Keratinocyte (primary cell): ENCODE results near the gene NEUROG3. TPM values are rescaled to one million over a fixed set of nuclear protein-coding genes. Genes with fewer than 3 reads are reported as not detected.

Experiments used
- DNase-seq: peaks from one replicate; pipeline ENCODE4 v3.0.0-alpha.2; 2011; ENCODE audit warnings: low read depth, missing footprints, low spot score
- FAIRE-seq: peaks from 2 replicates; lab custom pipeline; 2011; peaks lifted over from hg19 to GRCh38; lab: Jason Lieb, UNC
- H2AFZ ChIP-seq: 2 replicates; pipeline ENCODE4 v1.6.0; 2012; ENCODE audit warnings: low read length, control low read depth, inconsistent platforms; ENCODE audit not compliant: control insufficient read depth
- H3K27ac ChIP-seq: 2 replicates; pipeline ENCODE4 v1.5.1; 2011; ENCODE audit warnings: low read length; ENCODE audit not compliant: control insufficient read depth, insufficient read depth
- H3K27me3 ChIP-seq: 3 replicates; pipeline ENCODE4 v1.6.0; 2011; ENCODE audit warnings: low read length; ENCODE audit not compliant: control insufficient read depth, insufficient read depth; ENCODE audit errors: extremely low read depth
- H3K36me3 ChIP-seq, 2 experiments: 2 replicates in 1 of 2; 3 replicates in 1 of 2; pipeline ENCODE4 v1.5.1; 2011; ENCODE audit warnings: low read length in 2 of 2, mild to moderate bottlenecking in 1 of 2; ENCODE audit not compliant: control insufficient read depth in 2 of 2, insufficient read depth in 2 of 2; ENCODE audit errors: extremely low read depth in 1 of 2
- H3K4me1 ChIP-seq: 3 replicates; pipeline ENCODE4 v1.5.1; 2011; ENCODE audit warnings: low read length; ENCODE audit not compliant: control insufficient read depth, insufficient read depth; ENCODE audit errors: extremely low read depth
- H3K4me2 ChIP-seq: 3 replicates; pipeline ENCODE4 v1.6.0; 2011; ENCODE audit warnings: low read depth, low read length; ENCODE audit not compliant: control insufficient read depth, insufficient read depth; ENCODE audit errors: extremely low read depth
- H3K4me3 ChIP-seq, 3 experiments: fragments of 200-600 bp in 1 of 3; sonication (generic) in 1 of 3; 2 replicates in 2 of 3; 3 replicates in 1 of 3; pipeline ENCODE4 v1.5.1; 2011 to 2016; ENCODE audit warnings: low read length in 3 of 3, mild to moderate bottlenecking in 3 of 3, control low read depth in 2 of 3, inconsistent platforms in 1 of 3, low read depth in 1 of 3, mixed read lengths in 1 of 3, mixed run types in 1 of 3, moderate library complexity in 1 of 3; ENCODE audit not compliant: control insufficient read depth in 2 of 3, insufficient read depth in 2 of 3; ENCODE audit errors: extremely low read depth in 1 of 3
- H3K79me2 ChIP-seq: 2 replicates; pipeline ENCODE4 v1.6.0; 2012; ENCODE audit warnings: low read length; ENCODE audit not compliant: control insufficient read depth, insufficient read depth
- H3K9ac ChIP-seq: 3 replicates; pipeline ENCODE4 v1.6.0; 2011; ENCODE audit warnings: low read length; ENCODE audit not compliant: control insufficient read depth, insufficient read depth; ENCODE audit errors: extremely low read depth
- H3K9me1 ChIP-seq: 3 replicates; pipeline ENCODE4 v1.6.0; 2011; ENCODE audit warnings: low read length; ENCODE audit not compliant: control insufficient read depth, insufficient read depth; ENCODE audit errors: extremely low read depth
- H3K9me3 ChIP-seq: 2 replicates; pipeline ENCODE4 v1.5.1; 2012; ENCODE audit warnings: low read depth, low read length; ENCODE audit not compliant: control insufficient read depth
- H4K20me1 ChIP-seq: 3 replicates; pipeline ENCODE4 v1.6.0; 2011; ENCODE audit warnings: low read length; ENCODE audit not compliant: control insufficient read depth, insufficient read depth; ENCODE audit errors: extremely low read depth
- EZH2 ChIP-seq: IDR thresholded peaks from one replicate; pipeline ENCODE4 v1.6.1; 2012; ENCODE audit warnings: inconsistent platforms, mild to moderate bottlenecking, low read length, moderate library complexity
- dilution Hi-C: fragments of 300-500 bp; cut with MboI; formaldehyde crosslinking; loops from one replicate; pipeline ENCODE4 v1.7.0; 2020; ENCODE audit warnings: low sequenced_read_pairs; ENCODE audit not compliant: extremely low pct_ligation_motif_present
- polyA plus RNA-seq, 5 experiments: library from polyadenylated mRNA; depleted of rRNA in 3 of 5; stranded (reverse) in 3 of 5; stranded (forward) in 1 of 5; unstranded in 1 of 5; fragments of >200 nt; gene quantifications; 1 replicate in 1 of 5; 2 replicates in 3 of 5; 3 replicates in 1 of 5; pipeline versions ENCODE4 v1.2.1 to v1.2.3, GENCODE V29; 2011 to 2012; ENCODE audit warnings: missing spikeins in 2 of 5, low read depth in 1 of 5, low replicate concordance in 1 of 5
- TF ChIP-seq, protein P1 (sequence below), 3 experiments: IDR thresholded peaks in 1 of 3; conservative IDR thresholded peaks in 1 of 3; optimal IDR thresholded peaks in 1 of 3; 2 replicates in 2 of 3; 3 replicates in 1 of 3; pipeline versions ENCODE3 to v1.5.1; 2011; ENCODE audit warnings: low read length in 3 of 3, mild to moderate bottlenecking in 3 of 3, moderate library complexity in 2 of 3, control low read depth in 1 of 3, inconsistent platforms in 1 of 3; ENCODE audit not compliant: insufficient read depth in 2 of 3; ENCODE audit errors: extremely low read depth in 1 of 3

Gene NEUROG3
- polyA plus RNA-seq, 1 donor (not counting 4 experiments of a cell fraction or from before 2014, with no cell fraction given): not detected

DNA sequence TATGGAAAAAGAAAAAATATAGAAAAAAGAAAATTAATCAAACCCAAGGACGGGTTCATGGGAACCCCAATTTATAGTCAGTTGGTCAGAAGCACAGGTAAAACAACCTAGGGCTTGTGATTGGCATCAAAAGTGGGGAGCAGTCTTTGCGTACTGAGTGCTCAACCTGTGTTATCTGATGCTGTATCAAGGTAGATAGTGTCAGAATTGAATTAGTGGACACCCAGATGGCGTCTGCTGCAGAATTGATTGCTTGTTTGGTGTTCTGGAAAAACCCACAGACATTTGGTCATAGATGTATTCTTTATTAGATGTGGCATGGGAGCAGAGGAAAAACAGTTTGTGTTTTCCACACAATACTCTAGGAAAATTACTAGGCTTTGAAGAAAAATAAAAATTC lies 39.6 kb downstream of the NEUROG3 start:
- no peaks in the 10 kb centered on the region for H4K20me1 ChIP-seq
- dilution Hi-C loops: no loop called here
- no peaks in the 10 kb centered on the region for H3K9me1 ChIP-seq
- no peak overlapping the region for H3K4me3 ChIP-seq
- peaks cover 3% of the 10 kb centered on the region for H3K27me3 ChIP-seq
- no peaks in the 10 kb centered on the region for H3K79me2 ChIP-seq
- no peak overlapping the region for H3K27ac ChIP-seq
- H3K9me3 ChIP-seq: no peaks in the 10 kb centered on the region
- H3K36me3 ChIP-seq: no peaks in the 10 kb centered on the region
- TF ChIP-seq, protein P1, sequence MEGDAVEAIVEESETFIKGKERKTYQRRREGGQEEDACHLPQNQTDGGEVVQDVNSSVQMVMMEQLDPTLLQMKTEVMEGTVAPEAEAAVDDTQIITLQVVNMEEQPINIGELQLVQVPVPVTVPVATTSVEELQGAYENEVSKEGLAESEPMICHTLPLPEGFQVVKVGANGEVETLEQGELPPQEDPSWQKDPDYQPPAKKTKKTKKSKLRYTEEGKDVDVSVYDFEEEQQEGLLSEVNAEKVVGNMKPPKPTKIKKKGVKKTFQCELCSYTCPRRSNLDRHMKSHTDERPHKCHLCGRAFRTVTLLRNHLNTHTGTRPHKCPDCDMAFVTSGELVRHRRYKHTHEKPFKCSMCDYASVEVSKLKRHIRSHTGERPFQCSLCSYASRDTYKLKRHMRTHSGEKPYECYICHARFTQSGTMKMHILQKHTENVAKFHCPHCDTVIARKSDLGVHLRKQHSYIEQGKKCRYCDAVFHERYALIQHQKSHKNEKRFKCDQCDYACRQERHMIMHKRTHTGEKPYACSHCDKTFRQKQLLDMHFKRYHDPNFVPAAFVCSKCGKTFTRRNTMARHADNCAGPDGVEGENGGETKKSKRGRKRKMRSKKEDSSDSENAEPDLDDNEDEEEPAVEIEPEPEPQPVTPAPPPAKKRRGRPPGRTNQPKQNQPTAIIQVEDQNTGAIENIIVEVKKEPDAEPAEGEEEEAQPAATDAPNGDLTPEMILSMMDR (optimal IDR thresholded peaks at IDR 0.05 in 1 of 3, IDR thresholded peaks at IDR 0.05 in 1 of 3, conservative IDR thresholded peaks at IDR 0.05 in 1 of 3; ENCODE audit: extremely low read depth in 1 of 3, insufficient read depth in 2 of 3, low read length in 3 of 3): no peak
- TF ChIP-seq EZH2: no peak
- H3K4me1 ChIP-seq: no peaks in the 10 kb centered on the region
- no peak overlapping the region for H3K9ac ChIP-seq
- no peak overlapping the region for H3K4me2 ChIP-seq
- DNase-seq (no peak), FAIRE-seq (no peak)
- no peak overlapping the region for H2AFZ ChIP-seq

DNA sequence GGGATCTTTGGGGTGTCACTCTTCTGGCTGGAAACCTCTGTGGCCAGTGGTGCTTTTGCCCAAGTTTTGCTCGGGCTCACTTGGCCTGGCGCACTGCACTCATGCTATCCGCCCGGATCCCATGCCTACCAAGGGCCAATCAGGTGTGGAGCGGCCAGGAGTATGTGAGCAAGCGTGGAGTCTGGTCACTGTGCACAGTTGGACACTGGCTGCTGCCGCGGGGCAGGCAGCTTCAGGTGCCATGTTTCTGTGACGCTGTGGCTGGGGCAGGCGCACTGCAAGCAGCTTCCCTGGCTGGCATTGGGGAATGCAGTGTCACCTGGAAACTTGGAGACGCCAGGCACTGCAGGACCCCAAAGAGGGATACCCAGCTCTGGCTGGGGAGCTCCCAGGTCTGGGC lies 45.3 kb downstream of the NEUROG3 start:
- H4K20me1 ChIP-seq: no peaks in the 10 kb centered on the region
- no peaks in the 10 kb centered on the region for H3K27me3 ChIP-seq
- no peak for FAIRE-seq
- H3K4me2 ChIP-seq: no peak overlapping the region
- no peaks in the 10 kb centered on the region for H3K36me3 ChIP-seq
- DNase-seq: no peak
- no peaks in the 10 kb centered on the region for H3K9me1 ChIP-seq
- H3K9ac ChIP-seq: no peak overlapping the region
- dilution Hi-C loops: no loop called here
- no peaks in the 10 kb centered on the region for H3K4me1 ChIP-seq
- H3K79me2 ChIP-seq: no peaks in the 10 kb centered on the region
- TF ChIP-seq EZH2: no peak
- TF ChIP-seq, protein P1 (optimal IDR thresholded peaks at IDR 0.05 in 1 of 3, IDR thresholded peaks at IDR 0.05 in 1 of 3, conservative IDR thresholded peaks at IDR 0.05 in 1 of 3; ENCODE audit: extremely low read depth in 1 of 3, insufficient read depth in 2 of 3, low read length in 3 of 3): no peak
- H3K4me3 ChIP-seq: no peak overlapping the region
- no peak overlapping the region for H2AFZ ChIP-seq
- no peaks in the 10 kb centered on the region for H3K9me3 ChIP-seq
- no peak overlapping the region for H3K27ac ChIP-seq

Other genes starting within 250 kb of the NEUROG3 start
- gene TACR2, start 156.5 kb downstream of the NEUROG3 start, polyA plus RNA-seq: 0.05 to 0.11 TPM (median 0.07 TPM) in 3 replicates
- gene TSPAN15, start 122.0 kb downstream of the NEUROG3 start, polyA plus RNA-seq: 2.1 to 3.5 TPM (median 2.2 TPM) in 3 replicates
- 7.7 to 8.3 TPM (median 7.9 TPM) in 3 replicates for gene FAM241B, start 56.8 kb upstream of the NEUROG3 start, polyA plus RNA-seq
- 0.89 to 3.2 TPM (median 1.5 TPM) in 3 replicates for gene COL13A1, start 228.5 kb upstream of the NEUROG3 start, polyA plus RNA-seq